Bronchial smooth muscle cell (primary cell): ENCODE data around the gene PDZD2. TPM values are rescaled to one million over a fixed set of nuclear protein-coding genes. Genes with fewer than 3 reads are reported as not detected.

Source experiments
- total RNA-seq: library from RNA; depleted of rRNA; stranded (reverse); fragments of >200 nt; gene quantifications from 2 replicates; pipeline ENCODE4 v1.2.1, GENCODE V29; 2014

The PDZD2 gene
- total RNA-seq = 0.09 and 0.16 TPM in 2 replicates

DNA sequence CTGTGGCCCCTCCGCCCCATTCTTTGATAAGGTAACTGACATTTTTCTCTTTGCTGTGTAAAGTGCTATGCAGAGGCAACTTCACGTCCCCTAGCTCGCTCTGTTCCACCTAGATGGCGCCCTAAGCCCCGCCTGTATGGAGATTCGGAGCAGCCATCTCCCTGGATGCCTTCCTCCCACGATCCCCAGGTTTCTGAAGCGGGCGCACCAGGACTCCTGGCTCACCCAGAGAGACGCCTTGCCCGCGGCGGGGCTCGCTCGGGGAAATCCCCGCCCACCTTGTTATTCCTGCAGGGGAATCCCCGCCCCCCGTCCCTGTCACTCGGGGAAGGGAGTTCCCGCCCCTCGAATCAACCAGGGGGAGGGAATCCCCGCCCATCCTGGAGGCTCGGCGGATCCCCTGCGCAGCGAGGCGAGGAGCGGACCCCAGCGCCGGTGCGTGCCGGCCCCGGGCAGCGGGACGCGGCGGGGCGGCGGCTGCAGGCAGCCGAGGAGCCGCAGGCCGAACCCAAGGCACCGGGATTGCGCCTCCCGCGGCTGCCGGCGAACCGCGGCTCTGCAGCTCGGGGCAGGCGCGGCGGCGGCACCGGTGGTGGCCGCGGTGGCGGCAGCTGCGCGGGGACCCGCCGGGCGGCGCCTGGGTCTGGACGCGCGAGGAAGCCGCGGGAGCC lies at the start of gene PDZD2:
Gene PDZD2, plus strand, starts transcription at position 384 of the 671 bp plus-strand sequence.

Other genes with a start within 250 kb of the PDZD2 start
- 42.4 and 48.9 TPM in 2 replicates for gene DROSHA, start 107.0 kb upstream of the PDZD2 start, total RNA-seq
- 8.8 and 9.3 TPM in 2 replicates for gene C5orf22, start 106.8 kb upstream of the PDZD2 start, total RNA-seq